Loucy (cell line): Measurements from ENCODE around the gene FAIM.

Experiments
- H2AFZ ChIP-seq: fragments of 200-600 bp; sonication (generic); 2 replicates; pipeline ENCODE4 v1.6.0; 2016; ENCODE audit warnings: antibody characterized with exemption, mild to moderate bottlenecking, low read length, moderate library complexity
- H3F3A ChIP-seq: fragments of 200-600 bp; 2 replicates; pipeline ENCODE4 v1.6.0; 2016; ENCODE audit warnings: antibody characterized with exemption, low read depth, mild to moderate bottlenecking
- H3K27me3 ChIP-seq: fragments of 200-600 bp; sonication (generic); 2 replicates; pipeline ENCODE4 v1.6.1; 2014; ENCODE audit warnings: low read length, mild to moderate bottlenecking; ENCODE audit not compliant: insufficient read depth, poor library complexity, severe bottlenecking
- H3K36me3 ChIP-seq: fragments of 200-600 bp; sonication (generic); 2 replicates; pipeline ENCODE4 v1.6.1; 2016; ENCODE audit warnings: low read length; ENCODE audit not compliant: insufficient read depth
- H3K4me1 ChIP-seq: fragments of 200-600 bp; sonication (generic); 2 replicates; pipeline ENCODE4 v1.5.1; 2014; ENCODE audit warnings: low read length, mild to moderate bottlenecking; ENCODE audit not compliant: insufficient read depth, poor library complexity, severe bottlenecking
- H3K4me2 ChIP-seq: fragments of 200-600 bp; sonication (generic); 2 replicates; pipeline ENCODE4 v1.6.0; 2014; ENCODE audit warnings: antibody characterized with exemption, low read length, low read depth, mild to moderate bottlenecking; ENCODE audit not compliant: poor library complexity, severe bottlenecking
- H3K4me3 ChIP-seq: fragments of 200-600 bp; sonication (generic); 2 replicates; pipeline ENCODE4 v1.5.1; 2014; ENCODE audit warnings: low read length, mild to moderate bottlenecking, mixed read lengths; ENCODE audit not compliant: poor library complexity, severe bottlenecking
- H3K79me2 ChIP-seq: fragments of 200-600 bp; sonication (generic); 2 replicates; pipeline ENCODE4 v1.6.1; 2014; ENCODE audit warnings: low read length; ENCODE audit not compliant: insufficient read depth
- H3K9ac ChIP-seq: fragments of 200-600 bp; sonication (generic); 2 replicates; pipeline ENCODE4 v1.6.0; 2014; ENCODE audit warnings: mild to moderate bottlenecking, low read depth, low read length, moderate library complexity; ENCODE audit not compliant: poor library complexity, severe bottlenecking
- H3K9me2 ChIP-seq: fragments of 200-600 bp; sonication (generic); replicated peaks from 2 replicates; pipeline ENCODE4 v1.6.1; 2016; ENCODE audit warnings: low read depth, low read length, mixed read lengths
- H3K9me3 ChIP-seq: fragments of 200-600 bp; sonication (generic); 2 replicates; pipeline ENCODE4 v1.6.1; 2014; ENCODE audit warnings: mild to moderate bottlenecking, antibody characterized with exemption, low read length, low read depth; ENCODE audit not compliant: insufficient read depth
- H4K20me1 ChIP-seq: fragments of 200-600 bp; sonication (generic); 2 replicates; pipeline ENCODE4 v1.6.0; 2014; ENCODE audit warnings: antibody characterized with exemption, low read length, mild to moderate bottlenecking; ENCODE audit not compliant: insufficient read depth, poor library complexity, severe bottlenecking
- CTCF ChIP-seq: fragments of 200-600 bp; sonication (generic); conservative IDR thresholded peaks from 2 replicates; pipeline ENCODE4 v1.5.1; 2014; ENCODE audit warnings: mild to moderate bottlenecking, antibody characterized with exemption, low read length
- EZH2phosphoT487 ChIP-seq: fragments of 200-600 bp; IDR thresholded peaks from 2 replicates; pipeline ENCODE4 v1.6.1; 2018; ENCODE audit warnings: antibody characterized with exemption, mild to moderate bottlenecking, moderate library complexity, borderline replicate concordance

FAIM gene

GRCh38 chr3:138653567-138653966, 45.0 kb downstream of the FAIM start:
- H4K20me1 ChIP-seq, result no peaks in the 10 kb centered on the region
- no peaks in the 10 kb centered on the region for H3K9me2 ChIP-seq
- H3F3A ChIP-seq, result no peaks in the 10 kb centered on the region
- H3K4me1 ChIP-seq, result peaks cover 11% of the 10 kb centered on the region
- no peaks in the 10 kb centered on the region; the same call in 1 of the 2 replicates for H3K9me3 ChIP-seq
- H2AFZ ChIP-seq, result no peak overlapping the region
- H3K4me3 ChIP-seq, result no peak overlapping the region
- no peaks in the 10 kb centered on the region for H3K27me3 ChIP-seq
- TF ChIP-seq CTCF (no peak), EZH2phosphoT487 (no peak)
- H3K79me2 ChIP-seq, result no peaks in the 10 kb centered on the region
- H3K4me2 ChIP-seq, result no peak overlapping the region
- H3K9ac ChIP-seq, result no peak overlapping the region
- peaks cover 49% of the 10 kb centered on the region; the same call in 1 of the 2 replicates for H3K36me3 ChIP-seq

GRCh38 chr3:138657508-138657907, 48.9 kb downstream of the FAIM start:
- Histone ChIP-seq H3K4me2 (no peak overlapping the region), H3K36me3 (peaks cover 41% of the 10 kb centered on the region), H3K27me3 (no peaks in the 10 kb centered on the region), H3K9me3 (no peaks in the 10 kb centered on the region), H3K9me2 (no peaks in the 10 kb centered on the region), H3K4me1 (peaks cover 11% of the 10 kb centered on the region), H3K4me3 (no peak overlapping the region), H3K79me2 (no peaks in the 10 kb centered on the region), H4K20me1 (no peaks in the 10 kb centered on the region), H3F3A (no peaks in the 10 kb centered on the region), H2AFZ (no peak overlapping the region), H3K9ac (no peak overlapping the region)
- TF ChIP-seq EZH2phosphoT487 (no peak), CTCF (no peak)

GRCh38 chr3:138668107-138668506, 59.5 kb downstream of the FAIM start:
- peaks cover 36% of the 10 kb centered on the region; the same call in 1 of the 2 replicates for H3K36me3 ChIP-seq
- no peak overlapping the region for H3K9ac ChIP-seq
- TF ChIP-seq EZH2phosphoT487, result no peak
- TF ChIP-seq CTCF, result no peak
- no peaks in the 10 kb centered on the region for H3K27me3 ChIP-seq
- no peaks in the 10 kb centered on the region for H3F3A ChIP-seq
- H3K4me3 ChIP-seq, result no peak overlapping the region
- H4K20me1 ChIP-seq, result no peaks in the 10 kb centered on the region
- no peaks in the 10 kb centered on the region for H3K4me1 ChIP-seq
- H3K9me2 ChIP-seq, result no peaks in the 10 kb centered on the region
- no peaks in the 10 kb centered on the region for H3K79me2 ChIP-seq
- H3K9me3 ChIP-seq, result no peaks in the 10 kb centered on the region
- H2AFZ ChIP-seq, result no peak overlapping the region
- H3K4me2 ChIP-seq, result no peak overlapping the region
